H9 (cell line): Measurements from ENCODE around the gene FBXL7. TPM values are rescaled to one million over a fixed set of nuclear protein-coding genes. Genes with fewer than 3 reads are reported as not detected.

Experiments used
- DNase-seq: peaks from one replicate; pipeline ENCODE4 v3.0.0-alpha.2; 2017
- H2AFZ ChIP-seq: one replicate; pipeline ENCODE4 v1.6.1; 2013; ENCODE audit warnings: mild to moderate bottlenecking, low read length, control low read depth, moderate library complexity
- H2AK5ac ChIP-seq: 2 replicates; pipeline ENCODE4 v1.6.1; 2013; ENCODE audit warnings: low read length, control low read depth, mixed read lengths; ENCODE audit not compliant: insufficient read length
- H2BK120ac ChIP-seq: one replicate; pipeline ENCODE4 v1.6.1; 2013; ENCODE audit warnings: low read depth, mild to moderate bottlenecking, low read length, control low read depth, inconsistent platforms; ENCODE audit not compliant: poor library complexity, severe bottlenecking
- H2BK12ac ChIP-seq: 2 replicates; pipeline ENCODE4 v1.6.1; 2013; ENCODE audit warnings: low read length, control low read depth, mixed read lengths, low read depth; ENCODE audit not compliant: insufficient read length
- H2BK15ac ChIP-seq: 2 replicates; pipeline ENCODE4 v1.6.1; 2013; ENCODE audit warnings: low read depth, low read length, control low read depth
- H2BK20ac ChIP-seq: one replicate; pipeline ENCODE4 v1.6.1; 2013; ENCODE audit warnings: low read depth, mild to moderate bottlenecking, low read length, control low read depth, inconsistent platforms; ENCODE audit not compliant: poor library complexity, severe bottlenecking
- H2BK5ac ChIP-seq: 2 replicates; pipeline ENCODE4 v1.6.1; 2013; ENCODE audit warnings: low read length, control low read depth, mixed read lengths; ENCODE audit not compliant: insufficient read length
- H3K14ac ChIP-seq: 2 replicates; pipeline ENCODE4 v1.6.1; 2013; ENCODE audit warnings: low read length, control low read depth; ENCODE audit not compliant: insufficient read depth
- H3K18ac ChIP-seq: 2 replicates; pipeline ENCODE4 v1.6.1; 2013; ENCODE audit warnings: low read depth, mild to moderate bottlenecking, mixed read lengths, low read length, control low read depth; ENCODE audit not compliant: insufficient read length
- H3K23ac ChIP-seq: 2 replicates; pipeline ENCODE4 v1.6.1; 2013; ENCODE audit warnings: low read length, control low read depth, mixed read lengths, low read depth; ENCODE audit not compliant: insufficient read length
- H3K23me2 ChIP-seq: 2 replicates; pipeline ENCODE4 v1.6.1; 2013; ENCODE audit warnings: low read depth, mild to moderate bottlenecking, mixed read lengths, low read length, control low read depth; ENCODE audit not compliant: insufficient read length, poor library complexity, severe bottlenecking
- H3K27ac ChIP-seq: 2 replicates; pipeline ENCODE4 v1.5.1; 2013; ENCODE audit warnings: low read length, control low read depth, mixed read lengths, low read depth; ENCODE audit not compliant: insufficient read length
- H3K27me3 ChIP-seq: 2 replicates; pipeline ENCODE4 v1.6.1; 2013; ENCODE audit warnings: low read length, control low read depth, inconsistent platforms; ENCODE audit not compliant: insufficient read depth
- H3K4ac ChIP-seq: 2 replicates; pipeline ENCODE4 v1.6.1; 2013; ENCODE audit warnings: low read depth, mild to moderate bottlenecking, control low read depth, inconsistent platforms, low read length, moderate library complexity
- H3K4me1 ChIP-seq: 2 replicates; pipeline ENCODE4 v1.6.1; 2013; ENCODE audit warnings: low read length, control low read depth, inconsistent platforms; ENCODE audit not compliant: insufficient read depth
- H3K4me2 ChIP-seq: 2 replicates; pipeline ENCODE4 v1.6.1; 2013; ENCODE audit warnings: low read length, control low read depth, mixed read lengths; ENCODE audit not compliant: insufficient read length, insufficient read depth
- H3K56ac ChIP-seq: 2 replicates; pipeline ENCODE4 v1.6.1; 2013; ENCODE audit warnings: low read depth, mild to moderate bottlenecking, mixed read lengths, low read length, control low read depth; ENCODE audit not compliant: insufficient read length
- H3K79me1 ChIP-seq: 2 replicates; pipeline ENCODE4 v1.6.1; 2013; ENCODE audit warnings: low read depth, mild to moderate bottlenecking, moderate library complexity, low read length, control low read depth, inconsistent platforms; ENCODE audit not compliant: insufficient read depth, poor library complexity, severe bottlenecking
- H3K79me2 ChIP-seq: 2 replicates; pipeline ENCODE4 v1.6.1; 2013; ENCODE audit warnings: low read length, control low read depth, inconsistent platforms; ENCODE audit not compliant: insufficient read depth
- H3K9ac ChIP-seq: 2 replicates; pipeline ENCODE4 v1.6.1; 2013; ENCODE audit warnings: low read length, control low read depth, mixed read lengths; ENCODE audit not compliant: insufficient read length; ENCODE audit errors: extremely low read depth
- H3K9me3 ChIP-seq: one replicate; pipeline ENCODE4 v1.6.1; 2013; ENCODE audit warnings: low read depth, low read length, inconsistent platforms; ENCODE audit not compliant: control insufficient read depth
- H3T11ph ChIP-seq: one replicate; pipeline ENCODE4 v1.6.1; 2013; ENCODE audit warnings: mild to moderate bottlenecking, low read length, control low read depth, inconsistent platforms
- H4K20me1 ChIP-seq: one replicate; pipeline ENCODE4 v1.6.1; 2013; ENCODE audit not compliant: control insufficient read depth, insufficient read length, insufficient read depth
- H4K5ac ChIP-seq: 2 replicates; pipeline ENCODE4 v1.6.1; 2013; ENCODE audit warnings: low read depth, mild to moderate bottlenecking, mixed read lengths, low read length, control low read depth; ENCODE audit not compliant: insufficient read length
- H4K8ac ChIP-seq: replicated peaks from 2 replicates; pipeline ENCODE4 v1.6.1; 2013; ENCODE audit warnings: low read length, control low read depth, mixed read lengths, low read depth; ENCODE audit not compliant: insufficient read length
- H4K91ac ChIP-seq: 2 replicates; pipeline ENCODE4 v1.6.1; 2013; ENCODE audit warnings: low read depth, mild to moderate bottlenecking, moderate library complexity, mixed read lengths, low read length, control low read depth; ENCODE audit not compliant: insufficient read length
- H3K27ac Mint-ChIP-seq, 3 experiments: 2 replicates in 2 of 3; 3 replicates in 1 of 3; pipeline ENCODE4 v1.8.0; 2020 to 2021; ENCODE audit warnings: mixed read lengths in 3 of 3, mild to moderate bottlenecking in 1 of 3, moderate library complexity in 1 of 3
- H3K27me3 Mint-ChIP-seq: 2 replicates; pipeline ENCODE4 v1.8.0; 2021; ENCODE audit warnings: low read depth, mild to moderate bottlenecking, moderate library complexity, mixed read lengths
- H3K36me3 Mint-ChIP-seq, 3 experiments: 2 replicates in 2 of 3; 3 replicates in 1 of 3; pipeline ENCODE4 v1.8.0; 2020 to 2021; ENCODE audit warnings: low read depth in 3 of 3, mixed read lengths in 3 of 3; ENCODE audit not compliant: insufficient read depth in 1 of 3
- H3K4me1 Mint-ChIP-seq, 2 experiments: 2 replicates each; pipeline ENCODE4 v1.8.0; 2020; ENCODE audit warnings: mixed read lengths in 2 of 2
- H3K4me3 Mint-ChIP-seq, 2 experiments: 2 replicates in 1 of 2; 3 replicates in 1 of 2; pipeline ENCODE4 v1.8.0; 2020 to 2021; ENCODE audit warnings: mild to moderate bottlenecking in 2 of 2, mixed read lengths in 2 of 2, moderate library complexity in 1 of 2
- H3K9me3 Mint-ChIP-seq, 2 experiments: 2 replicates in 1 of 2; 3 replicates in 1 of 2; pipeline ENCODE4 v1.8.0; 2020; ENCODE audit warnings: mild to moderate bottlenecking in 2 of 2, mixed read lengths in 2 of 2, moderate library complexity in 1 of 2
- WGBS: extraction: QIAGEN DNeasy Blood & Tissue Kit; methylation state at CpG from one replicate; pipeline ENCODE4 v1.1.7; 2013; ENCODE audit warnings: missing lambda C conversion rate, low lambda C conversion rate, mixed read lengths; ENCODE audit not compliant: insufficient read length; ENCODE audit errors: extremely low coverage; 5-methylcytosine and 5-hydroxymethylcytosine counted together
- total RNA-seq: library from RNA; stranded (reverse); gene quantifications from 2 replicates; pipeline ENCODE4 v1.2.1, GENCODE V29; 2021
- TF ChIP-seq, protein P1 (sequence below): fragments of 200-600 bp; sonication (generic); conservative IDR thresholded peaks from 3 replicates; pipeline ENCODE4 v1.8.0; 2021; ENCODE audit warnings: antibody characterized with exemption, mild to moderate bottlenecking

Gene FBXL7
- total RNA-seq, 1 experiment from 2014 or later, result 14.6 TPM

DNA sequence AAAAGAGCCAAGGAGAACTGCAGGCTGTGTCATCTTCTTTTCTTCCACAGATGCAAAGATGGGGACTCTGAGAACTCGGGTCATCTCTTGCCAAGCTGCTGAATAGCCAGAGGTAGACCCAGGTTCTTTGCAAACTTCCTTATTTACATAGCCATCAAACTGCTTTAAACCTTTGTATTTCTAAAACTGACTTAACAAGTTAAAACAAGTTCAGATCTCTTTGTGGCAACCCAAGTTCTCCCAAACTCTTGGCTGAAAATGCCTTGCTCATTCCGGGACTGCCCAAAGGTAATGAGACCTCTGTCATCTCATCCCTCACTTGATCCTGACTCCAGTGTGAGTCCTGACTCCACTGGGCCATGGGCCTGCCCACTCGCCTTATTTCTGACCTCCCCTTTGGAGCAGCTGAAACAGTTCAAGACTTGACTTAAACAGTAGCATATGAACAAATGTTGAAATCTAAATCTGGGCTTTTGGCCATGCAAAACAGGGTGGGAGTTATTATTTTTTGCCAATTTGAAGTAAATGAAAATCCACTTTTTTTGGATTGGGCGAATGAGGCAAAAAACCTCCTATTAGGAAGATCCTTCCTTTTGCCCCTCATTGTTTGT, 50.6 kb downstream of the FBXL7 start:
- Histone ChIP-seq H3K79me1 (no peaks in the 10 kb centered on the region), H3K4ac (no peak overlapping the region), H3K4me1 (peaks cover 28% of the 10 kb centered on the region), H3K14ac (no peak overlapping the region), H3K9ac (no peak overlapping the region), H3K4me2 (no peak overlapping the region), H2BK20ac (no peak overlapping the region), H4K91ac (no peak overlapping the region), H3K9me3 (no peaks in the 10 kb centered on the region), H2AK5ac (no peak overlapping the region), H3K27ac (peak overlapping the region; percentile 6), H3K18ac (no peak overlapping the region), H3K56ac (no peak overlapping the region), H2BK120ac (no peak overlapping the region), H3T11ph (no peak overlapping the region), H4K20me1 (no peaks in the 10 kb centered on the region), H3K23ac (no peak overlapping the region), H2AFZ (no peak overlapping the region), H4K8ac (no peak overlapping the region), H2BK12ac (no peak overlapping the region), H3K79me2 (no peaks in the 10 kb centered on the region; the same call in 1 of the 2 replicates), H2BK5ac (no peak overlapping the region), H4K5ac (no peak overlapping the region), H3K27me3 (no peaks in the 10 kb centered on the region), H2BK15ac (no peak overlapping the region), H3K23me2 (no peaks in the 10 kb centered on the region)
- H3K36me3 Mint-ChIP-seq, result peaks cover 28 to 37% (median 35%) of the 10 kb centered on the region in 3 experiments
- H3K9me3 Mint-ChIP-seq, result peaks cover 23 to 30% of the 10 kb centered on the region in 2 experiments
- H3K27ac Mint-ChIP-seq, result peak overlapping the region in 2 of 3 experiments; percentile 62 to 89; a peak in 3 of 7 replicates
- TF ChIP-seq, protein P1, sequence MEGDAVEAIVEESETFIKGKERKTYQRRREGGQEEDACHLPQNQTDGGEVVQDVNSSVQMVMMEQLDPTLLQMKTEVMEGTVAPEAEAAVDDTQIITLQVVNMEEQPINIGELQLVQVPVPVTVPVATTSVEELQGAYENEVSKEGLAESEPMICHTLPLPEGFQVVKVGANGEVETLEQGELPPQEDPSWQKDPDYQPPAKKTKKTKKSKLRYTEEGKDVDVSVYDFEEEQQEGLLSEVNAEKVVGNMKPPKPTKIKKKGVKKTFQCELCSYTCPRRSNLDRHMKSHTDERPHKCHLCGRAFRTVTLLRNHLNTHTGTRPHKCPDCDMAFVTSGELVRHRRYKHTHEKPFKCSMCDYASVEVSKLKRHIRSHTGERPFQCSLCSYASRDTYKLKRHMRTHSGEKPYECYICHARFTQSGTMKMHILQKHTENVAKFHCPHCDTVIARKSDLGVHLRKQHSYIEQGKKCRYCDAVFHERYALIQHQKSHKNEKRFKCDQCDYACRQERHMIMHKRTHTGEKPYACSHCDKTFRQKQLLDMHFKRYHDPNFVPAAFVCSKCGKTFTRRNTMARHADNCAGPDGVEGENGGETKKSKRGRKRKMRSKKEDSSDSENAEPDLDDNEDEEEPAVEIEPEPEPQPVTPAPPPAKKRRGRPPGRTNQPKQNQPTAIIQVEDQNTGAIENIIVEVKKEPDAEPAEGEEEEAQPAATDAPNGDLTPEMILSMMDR, result no peak
- no peak for DNase-seq
- no peaks in the 10 kb centered on the region for H3K27me3 Mint-ChIP-seq
- H3K4me1 Mint-ChIP-seq, result peaks cover 64 to 72% of the 10 kb centered on the region in 2 experiments
- H3K4me3 Mint-ChIP-seq, result no peak overlapping the region
- WGBS, result no CpG with 5 or more reads among the region's 4 CpGs
